B cell (primary cell): Measurements from ENCODE around the gene UBR2. TPM values are rescaled to one million over a fixed set of nuclear protein-coding genes. Genes with fewer than 3 reads are reported as not detected.

ENCODE experiments used
- ATAC-seq: fragments of 200-7000 bp; cut with Tn5 transposase; one replicate; pipeline ENCODE4 v1.10.0; 2021; ENCODE audit warnings: low read depth, mild to moderate bottlenecking, moderate number of reproducible peaks, moderate library complexity
- CTCF ChIA-PET: fragments of 350-600 bp; sonication (Branson Sonifier 250); formaldehyde crosslinking; loops from one replicate; lab custom pipeline; 2021; ENCODE audit warnings: antibody characterized with exemption, inconsistent platforms; lab: Charles Lee
- POLR2A ChIA-PET: fragments of 350-600 bp; sonication (Branson Sonifier 250); formaldehyde crosslinking; loops from one replicate; lab custom pipeline; 2021; ENCODE audit warnings: antibody characterized with exemption; lab: Charles Lee
- DNase-seq: peaks from one replicate; pipeline ENCODE4 v3.0.0; 2013
- H2AFZ ChIP-seq: 2 replicates; pipeline ENCODE4 v1.6.1; 2012; ENCODE audit warnings: mild to moderate bottlenecking, low read depth, low read length; ENCODE audit not compliant: insufficient read depth, poor library complexity, severe bottlenecking
- H3K27ac ChIP-seq, 2 donors: 1 replicate in 1 of 2; 2 replicates in 1 of 2; pipeline ENCODE4 v1.5.1; 2012 to 2013; ENCODE audit warnings: low read length in 2 of 2, mild to moderate bottlenecking in 2 of 2, moderate library complexity in 1 of 2
- H3K27me3 ChIP-seq, 4 experiments: fragments of 200-600 bp in 1 of 4; sonication (generic) in 1 of 4; replicated peaks in 1 of 4; 1 replicate in 2 of 4; 2 replicates in 2 of 4; pipeline versions ENCODE4 v1.6.1 to v1.7.0; 2013 to 2016; ENCODE audit warnings: low read length in 3 of 4, mild to moderate bottlenecking in 2 of 4, mixed read lengths in 1 of 4, moderate library complexity in 1 of 4; ENCODE audit not compliant: insufficient read depth in 4 of 4, control insufficient read depth in 3 of 4; ENCODE audit errors: control extremely low read depth in 1 of 4
- H3K36me3 ChIP-seq, 2 experiments: replicated peaks in 1 of 2; 1 replicate in 1 of 2; 2 replicates in 1 of 2; pipeline versions ENCODE4 v1.6.1 to v1.7.1; 2013; ENCODE audit warnings: low read length in 1 of 2; ENCODE audit not compliant: insufficient read depth in 2 of 2, control insufficient read depth in 1 of 2; ENCODE audit errors: control extremely low read depth in 1 of 2, extremely low read depth in 1 of 2
- H3K4me1 ChIP-seq, 2 donors: fragments of 200-600 bp in 1 of 2; sonication (generic) in 1 of 2; 1 replicate in 1 of 2; 2 replicates in 1 of 2; pipeline versions ENCODE4 v1.5.1 to v1.6.1; 2013 to 2017; ENCODE audit warnings: low read length in 2 of 2; ENCODE audit not compliant: control insufficient read depth in 2 of 2, insufficient read depth in 2 of 2
- H3K4me2 ChIP-seq: replicated peaks from 2 replicates; pipeline ENCODE3; 2012; ENCODE audit warnings: mild to moderate bottlenecking, low read depth, low read length; ENCODE audit not compliant: poor library complexity, severe bottlenecking
- H3K4me3 ChIP-seq, 5 experiments: fragments of 200-600 bp in 1 of 5; sonication (generic) in 1 of 5; 1 replicate in 3 of 5; 2 replicates in 2 of 5; pipeline versions ENCODE4 v1.5.1 to v1.7.0; 2011 to 2016; ENCODE audit warnings: low read length in 4 of 5, mild to moderate bottlenecking in 4 of 5, low read depth in 2 of 5, control low read depth in 1 of 5, moderate library complexity in 1 of 5; ENCODE audit not compliant: insufficient read depth in 1 of 5; ENCODE audit errors: control extremely low read depth in 1 of 5, extremely low read depth in 1 of 5
- H3K79me2 ChIP-seq: fragments of 200-600 bp; sonication (generic); one replicate; pipeline ENCODE4 v1.6.0; 2016; ENCODE audit warnings: low read length; ENCODE audit not compliant: control insufficient read depth, insufficient read depth
- H3K9ac ChIP-seq: fragments of 200-600 bp; sonication (generic); 2 replicates; pipeline ENCODE4 v1.6.1; 2017; ENCODE audit warnings: mild to moderate bottlenecking, low read length, moderate library complexity
- H3K9me3 ChIP-seq, 3 donors: one replicate each; pipeline versions ENCODE4 v1.6.1 to v1.7.1; 2013; ENCODE audit warnings: low read length in 2 of 3; ENCODE audit not compliant: control insufficient read depth in 2 of 3, insufficient read depth in 1 of 3; ENCODE audit errors: control extremely low read depth in 1 of 3
- H4K20me1 ChIP-seq: 2 replicates; pipeline ENCODE4 v1.6.0; 2012; ENCODE audit warnings: mild to moderate bottlenecking, low read length; ENCODE audit not compliant: insufficient read depth, control insufficient read depth, poor library complexity, severe bottlenecking
- H3K27ac Mint-ChIP-seq: one replicate; pipeline ENCODE4 v1.8.0; 2021; ENCODE audit warnings: mixed read lengths
- H3K27me3 Mint-ChIP-seq: one replicate; pipeline ENCODE4 v1.8.0; 2021; ENCODE audit warnings: mixed read lengths
- H3K4me1 Mint-ChIP-seq: one replicate; pipeline ENCODE4 v1.8.0; 2021; ENCODE audit warnings: mixed read lengths
- H3K4me3 Mint-ChIP-seq: one replicate; pipeline ENCODE4 v1.8.0; 2021; ENCODE audit warnings: mixed read lengths
- H3K9me3 Mint-ChIP-seq: one replicate; pipeline ENCODE4 v1.8.0; 2022; ENCODE audit warnings: mixed read lengths; ENCODE audit not compliant: insufficient read depth
- CTCF ChIP-seq: fragments of 200-600 bp; IDR thresholded peaks from one replicate; pipeline ENCODE4 v1.8.0; 2022; ENCODE audit warnings: antibody characterized with exemption, mild to moderate bottlenecking
- EZH2 ChIP-seq: IDR thresholded peaks from 2 replicates; pipeline ENCODE4 v1.6.1; 2012; ENCODE audit warnings: borderline replicate concordance, low read depth, mild to moderate bottlenecking, moderate library complexity, low read length; ENCODE audit not compliant: insufficient read depth, poor library complexity, severe bottlenecking
- WGBS: methylation state at CpG from one replicate; pipeline ENCODE4 v1.1.5; 2013; ENCODE audit warnings: missing lambda C conversion rate; ENCODE audit not compliant: insufficient coverage; 5-methylcytosine and 5-hydroxymethylcytosine counted together
- intact Hi-C: fragments of 100-400 bp; cut with micrococcal nuclease; formaldehyde crosslinking; loops from one replicate; pipeline ENCODE4 v1.10.0; 2022
- polyA plus RNA-seq: library from polyadenylated mRNA; depleted of rRNA; stranded (reverse); fragments of >200 nt; gene quantifications from 2 replicates; pipeline ENCODE4 v1.2.3, GENCODE V29; 2012
- total RNA-seq, 2 donors: library from RNA; stranded (reverse); fragments of 120-200 nt in 1 of 2; gene quantifications; 1 replicate in 1 of 2; 2 replicates in 1 of 2; pipeline versions ENCODE4 v1.2.3 to v1.2.4, GENCODE V29; 2013 to 2022

The UBR2 gene
- total and polyA plus RNA-seq, 2 donors (not counting 1 experiment from before 2014, with no cell fraction given) = 9.7 to 56.2 TPM

- no peak overlapping the region for H3K4me3 Mint-ChIP-seq
- H3K27ac Mint-ChIP-seq = no peak overlapping the region
- Histone ChIP-seq H3K27ac (no peak overlapping the region), H4K20me1 (no peaks in the 10 kb centered on the region), H3K4me3 (no peak overlapping the region), H3K9ac (no peak overlapping the region), H3K27me3 (no peaks in the 10 kb centered on the region), H3K36me3 (peaks cover 4 to 23% of the 10 kb centered on the region in 2 experiments), H3K9me3 (no peaks in the 10 kb centered on the region), H3K4me2 (no peak overlapping the region), H3K4me1 (peaks cover 6 to 8% of the 10 kb centered on the region in 2 donors), H2AFZ (no peak overlapping the region), H3K79me2 (no peaks in the 10 kb centered on the region)
- no peaks in the 10 kb centered on the region for H3K9me3 Mint-ChIP-seq
- CTCF ChIA-PET = interaction anchor here (1.5 kb wide), 1 partner anchor 30 kb away, joined by 4 read pairs; no protein-coding TSS in a partner anchor
- no peaks in the 10 kb centered on the region for H3K27me3 Mint-ChIP-seq
- H3K4me1 Mint-ChIP-seq = peaks cover 10% of the 10 kb centered on the region
- no peak for DNase-seq
- intact Hi-C loops = no loop called here
- WGBS = 81% methylated on average over 6 of the region's 7 CpGs
- TF ChIP-seq CTCF = no peak
- POLR2A ChIA-PET = no interaction called here
- no peak for ATAC-seq
Measured at GRCh38 chr6:42696526-42697267, 132.9 kb downstream of the UBR2 start.

GRCh38 chr6:42697268-42697655, 133.4 kb downstream of the UBR2 start:
- intact Hi-C loops = no loop called here
- POLR2A ChIA-PET = no interaction called here
- H3K4me3 Mint-ChIP-seq = no peak overlapping the region

More at GRCh38 chr6:42697268-42697655, 133.4 kb downstream of the UBR2 start:
- TF ChIP-seq CTCF = no peak
- no peak for TF ChIP-seq EZH2
- H3K36me3 ChIP-seq = peaks cover 4 to 17% of the 10 kb centered on the region in 2 experiments
- H2AFZ ChIP-seq = no peak overlapping the region
- Mint-ChIP-seq H3K27ac (no peak overlapping the region), H3K27me3 (no peaks in the 10 kb centered on the region), H3K9me3 (no peaks in the 10 kb centered on the region), H3K4me1 (peaks cover 10% of the 10 kb centered on the region)
- 90% methylated on average over 1 of the region's 5 CpGs for WGBS
- no peak overlapping the region for H3K27ac ChIP-seq
- DNase-seq = no peak
- ATAC-seq = no peak
- no peaks in the 10 kb centered on the region for H4K20me1 ChIP-seq
- no peaks in the 10 kb centered on the region for H3K9me3 ChIP-seq
- no peaks in the 10 kb centered on the region for H3K27me3 ChIP-seq
- no peak overlapping the region for H3K4me2 ChIP-seq
- H3K4me3 ChIP-seq = no peak overlapping the region
- peaks cover 6 to 8% of the 10 kb centered on the region in 2 donors for H3K4me1 ChIP-seq
- CTCF ChIA-PET = interaction anchor here (1.5 kb wide), 1 partner anchor 29 kb away, joined by 4 read pairs; no protein-coding TSS in a partner anchor
- H3K79me2 ChIP-seq = no peaks in the 10 kb centered on the region
- no peak overlapping the region for H3K9ac ChIP-seq
